GM10266 (cell line): ENCODE measurements around the gene DLG1.

Experiments used
- DNase-seq: peaks from one replicate; pipeline ENCODE4 v3.0.0; 2012; ENCODE audit errors: extremely low spot score
- TF ChIP-seq, protein P1 (sequence below): IDR thresholded peaks from 2 replicates; pipeline ENCODE4 v1.5.1; 2012; ENCODE audit warnings: mild to moderate bottlenecking, low read depth; ENCODE audit not compliant: control insufficient read depth, insufficient read depth; ENCODE audit errors: missing control alignments

Gene DLG1

DNA sequence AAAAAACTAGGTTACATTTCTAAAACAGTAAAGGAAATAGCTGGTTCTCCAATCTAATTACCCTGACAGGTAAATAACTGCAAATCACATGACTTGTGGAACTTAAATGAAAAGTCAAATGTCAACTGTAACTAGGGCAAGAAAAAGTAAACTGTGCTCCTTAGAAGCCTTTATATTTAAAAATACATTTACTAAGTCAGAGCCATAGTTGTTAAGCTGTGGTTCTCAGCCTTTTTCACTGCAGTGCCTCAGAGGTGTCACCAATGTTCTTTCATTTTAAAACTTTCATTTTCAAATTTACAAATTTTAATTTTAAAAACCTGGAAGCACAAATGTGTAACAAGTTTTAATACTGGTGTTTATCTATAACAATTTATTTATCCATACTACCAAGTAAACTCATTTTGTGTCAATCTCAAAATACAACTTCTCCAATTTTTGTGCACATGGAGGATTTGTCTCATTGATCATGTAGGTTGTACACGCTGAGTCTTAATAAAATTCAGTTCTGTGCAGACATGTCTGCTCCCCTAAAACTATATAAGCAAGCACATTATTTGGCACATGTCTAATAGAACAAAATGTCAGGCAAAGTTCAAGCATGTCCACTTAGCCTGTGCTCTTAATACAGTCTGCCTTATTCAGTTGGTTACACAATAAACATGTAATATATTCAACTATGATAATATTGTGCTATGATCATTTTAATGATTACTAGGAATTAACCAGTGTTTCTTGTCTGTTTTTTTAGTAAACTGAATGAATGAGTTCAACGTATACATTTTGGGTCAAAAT is 70.4 kb downstream of the DLG1 start:
- DNase-seq: no peak

DNA sequence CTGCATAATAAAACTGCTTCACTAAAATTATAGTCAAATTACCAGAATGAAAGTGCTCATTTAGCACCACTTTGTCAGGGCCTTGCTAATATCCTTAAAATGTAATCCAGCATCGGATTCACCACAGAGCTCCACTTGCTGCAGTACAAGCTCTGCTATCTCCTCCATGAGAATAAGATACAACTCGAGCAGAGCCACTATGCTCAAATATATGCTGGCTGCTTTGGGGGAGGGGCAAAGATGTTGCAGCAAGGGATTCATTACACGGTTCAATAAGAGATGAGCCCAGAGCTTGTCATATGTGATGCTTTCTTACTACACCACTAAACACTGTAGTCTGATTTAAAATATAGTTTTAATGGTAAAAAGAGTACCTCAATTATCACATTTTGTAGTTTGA is 72.2 kb downstream of the DLG1 start:
- TF ChIP-seq, protein P1, sequence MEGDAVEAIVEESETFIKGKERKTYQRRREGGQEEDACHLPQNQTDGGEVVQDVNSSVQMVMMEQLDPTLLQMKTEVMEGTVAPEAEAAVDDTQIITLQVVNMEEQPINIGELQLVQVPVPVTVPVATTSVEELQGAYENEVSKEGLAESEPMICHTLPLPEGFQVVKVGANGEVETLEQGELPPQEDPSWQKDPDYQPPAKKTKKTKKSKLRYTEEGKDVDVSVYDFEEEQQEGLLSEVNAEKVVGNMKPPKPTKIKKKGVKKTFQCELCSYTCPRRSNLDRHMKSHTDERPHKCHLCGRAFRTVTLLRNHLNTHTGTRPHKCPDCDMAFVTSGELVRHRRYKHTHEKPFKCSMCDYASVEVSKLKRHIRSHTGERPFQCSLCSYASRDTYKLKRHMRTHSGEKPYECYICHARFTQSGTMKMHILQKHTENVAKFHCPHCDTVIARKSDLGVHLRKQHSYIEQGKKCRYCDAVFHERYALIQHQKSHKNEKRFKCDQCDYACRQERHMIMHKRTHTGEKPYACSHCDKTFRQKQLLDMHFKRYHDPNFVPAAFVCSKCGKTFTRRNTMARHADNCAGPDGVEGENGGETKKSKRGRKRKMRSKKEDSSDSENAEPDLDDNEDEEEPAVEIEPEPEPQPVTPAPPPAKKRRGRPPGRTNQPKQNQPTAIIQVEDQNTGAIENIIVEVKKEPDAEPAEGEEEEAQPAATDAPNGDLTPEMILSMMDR: no peak
- DNase-seq: no peak

More for the DNA sequence above, 70.4 kb downstream of the DLG1 start:
- TF ChIP-seq, protein P1: no peak

DNA sequence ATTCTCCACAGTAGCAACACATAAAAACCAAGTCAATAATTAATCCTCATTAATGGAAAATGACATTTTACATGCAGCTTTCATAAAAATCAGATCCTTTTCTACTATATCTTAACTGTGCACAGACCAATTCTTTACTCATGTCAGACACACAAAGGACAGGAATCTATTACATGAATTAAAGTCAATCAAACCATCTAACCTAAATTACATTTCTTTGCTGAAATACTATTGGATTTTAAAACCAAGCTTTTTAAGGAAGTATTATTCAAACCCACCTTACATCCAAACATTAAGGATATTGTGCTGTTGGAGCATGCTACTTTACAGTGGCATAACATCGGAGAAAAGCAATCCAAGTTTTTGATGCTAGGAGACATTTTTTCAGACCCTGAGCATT is 72.8 kb downstream of the DLG1 start:
- TF ChIP-seq, protein P1: no peak
- no peak for DNase-seq

DNA sequence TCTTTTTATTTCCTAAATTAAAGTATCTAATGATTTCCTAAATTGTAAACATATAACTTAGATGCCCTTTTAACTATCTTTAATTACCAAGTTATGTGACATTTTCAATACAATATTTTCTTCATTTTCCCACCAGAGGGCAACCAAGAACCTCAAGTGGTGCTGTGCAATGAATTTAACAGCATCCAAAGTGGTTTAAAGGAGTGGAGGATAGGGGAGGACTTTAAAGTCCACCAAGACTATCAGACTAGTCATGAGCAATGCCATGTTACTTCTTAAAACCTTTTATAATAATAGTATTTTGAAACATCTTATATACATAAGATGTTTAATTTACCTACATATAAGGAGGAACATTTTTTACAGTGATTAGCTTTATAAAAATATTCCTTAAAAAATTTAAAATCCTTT is 74.4 kb downstream of the DLG1 start:
- peak; percentile 53 for DNase-seq
- TF ChIP-seq, protein P1: peak; percentile 62

DNA sequence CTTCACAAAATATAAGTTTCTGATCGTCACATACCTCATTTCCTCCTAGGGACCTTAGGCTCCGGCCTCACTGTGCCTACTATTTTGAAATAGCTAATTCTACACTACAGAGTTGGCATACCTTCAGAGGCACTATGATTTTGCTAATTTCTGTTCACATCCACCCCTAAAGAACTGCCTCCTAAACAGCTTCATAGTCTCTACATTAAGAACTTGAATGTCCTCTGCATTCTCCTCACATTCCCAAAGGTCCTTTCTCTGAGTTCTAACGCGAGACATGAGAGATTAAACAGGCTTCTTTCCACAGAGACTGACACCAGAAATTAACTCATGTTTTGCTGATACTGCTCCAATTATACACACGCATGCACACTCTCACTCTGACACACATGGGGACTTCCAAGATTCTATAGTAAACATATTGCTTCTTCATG is 75.5 kb downstream of the DLG1 start:
- no peak for DNase-seq
- TF ChIP-seq, protein P1: no peak

DNA sequence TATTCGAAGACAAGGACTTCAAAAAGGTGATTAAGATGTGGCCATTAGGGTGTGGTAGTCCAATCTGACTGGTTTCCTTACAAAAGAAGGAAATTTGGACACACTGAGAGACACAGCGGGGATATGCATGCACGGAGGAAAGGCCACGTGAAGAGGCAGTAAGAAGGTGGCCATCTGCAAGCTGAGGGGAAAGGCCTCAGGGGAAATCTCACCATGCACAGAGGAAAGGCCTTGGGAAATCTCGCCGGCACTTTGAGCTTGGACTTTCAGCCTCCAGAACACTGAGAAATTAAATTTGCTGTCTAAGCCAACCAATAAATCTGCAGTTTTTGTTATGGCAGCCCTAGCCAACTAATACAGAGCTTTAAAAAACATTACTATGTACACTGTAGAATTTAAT is 78.8 kb downstream of the DLG1 start:
- TF ChIP-seq, protein P1: no peak
- no peak for DNase-seq

DNA sequence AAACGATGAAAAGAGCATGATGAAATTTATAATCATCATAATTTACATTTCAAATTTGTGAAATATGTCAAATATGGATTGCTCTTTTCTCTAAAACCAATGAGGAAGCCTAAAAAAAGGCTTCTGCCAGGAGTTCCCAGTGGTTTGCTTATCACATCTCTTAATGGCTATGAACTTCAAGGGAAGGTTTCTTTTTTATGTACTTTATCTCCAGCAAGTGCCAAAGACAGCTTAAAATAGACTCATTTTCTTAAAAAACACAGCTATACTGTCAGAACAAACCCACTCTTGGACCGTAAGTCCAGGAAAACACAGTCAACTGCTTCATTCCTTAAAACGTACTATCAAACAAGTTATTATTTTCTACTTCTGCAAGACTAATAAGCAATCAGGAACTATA is 80.2 kb downstream of the DLG1 start:
- DNase-seq: no peak

More for the DNA sequence above, 80.2 kb downstream of the DLG1 start:
- TF ChIP-seq, protein P1: no peak
